DMS114 treated with DMSO at 0.1 percent for 48 hours (cell line): ENCODE measurements around the gene GNA12.
"Not testable (repeated sequence)": the region's sequence is repeated elsewhere in the genome, so short reads cannot be mapped to it uniquely, and the experiment has no call there.

Experiments used
- DNase-seq: peaks from one replicate; lab custom pipeline; 2025; ENCODE audit not compliant: unreplicated experiment; lab: John Stamatoyannopoulos, UW

Gene GNA12

DNA sequence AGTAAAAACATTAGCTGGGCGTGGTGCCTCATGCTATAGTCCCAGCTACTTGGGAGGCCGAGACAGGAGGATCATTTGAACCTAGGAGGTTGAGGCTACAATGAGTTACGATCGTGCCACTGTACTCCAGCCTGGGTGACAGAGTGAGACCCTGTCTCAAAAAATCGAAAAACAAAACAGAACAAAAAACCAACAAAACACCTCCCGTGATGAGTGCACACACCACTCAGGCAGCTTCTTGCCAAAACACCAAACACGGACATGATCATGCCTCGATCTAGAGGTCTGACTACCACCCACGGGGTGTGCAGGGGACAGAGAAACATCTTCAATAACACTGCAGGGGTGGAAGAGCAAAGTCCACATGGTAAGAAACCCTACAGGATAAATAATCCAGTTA is 111.7 kb downstream of the GNA12 start:
- DNase-seq = no peak

DNA sequence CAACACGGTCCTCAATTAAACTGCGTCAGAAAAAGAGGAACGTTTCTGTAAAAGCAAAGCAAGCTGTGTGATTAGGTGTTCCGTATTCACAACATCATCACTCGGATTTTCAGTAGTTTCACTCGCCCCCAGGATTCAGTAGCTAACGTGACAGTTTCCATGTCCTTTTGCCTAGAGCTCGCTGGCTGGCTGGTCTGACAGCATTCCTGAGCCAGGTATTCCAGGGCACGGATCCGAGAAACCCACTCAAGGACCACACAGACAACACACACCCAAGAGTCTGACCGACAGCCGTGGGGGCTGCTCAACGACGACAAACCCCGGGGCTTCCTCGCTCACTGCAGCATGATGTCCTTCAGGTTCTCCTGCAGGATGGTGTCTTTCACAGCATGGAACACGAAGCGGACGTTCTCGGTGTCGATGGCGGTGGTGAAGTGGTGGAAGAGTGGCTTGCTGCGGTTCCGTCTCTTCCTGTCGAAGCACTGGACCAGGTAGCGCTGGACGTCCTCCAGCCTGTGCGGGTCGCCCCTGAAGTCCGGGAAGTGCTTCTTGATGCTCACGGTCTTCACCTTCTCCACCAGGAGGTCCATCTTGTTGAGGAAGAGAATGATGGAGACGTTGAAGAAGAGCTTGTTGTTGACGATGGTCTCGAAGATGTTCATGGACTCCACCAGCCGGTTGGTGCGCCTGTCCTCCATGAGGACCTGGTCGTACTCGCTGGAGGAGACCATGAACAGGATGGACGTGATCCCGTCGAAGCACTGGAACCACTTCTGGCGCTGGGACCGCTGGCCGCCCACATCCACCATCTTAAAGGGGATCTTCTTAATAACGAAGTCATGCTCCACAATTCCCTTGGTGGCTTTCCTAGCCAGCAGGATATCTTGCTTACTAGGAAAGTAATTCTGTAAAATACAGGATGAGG is 113.0 kb downstream of the GNA12 start:
- DNase-seq = no peak

DNA sequence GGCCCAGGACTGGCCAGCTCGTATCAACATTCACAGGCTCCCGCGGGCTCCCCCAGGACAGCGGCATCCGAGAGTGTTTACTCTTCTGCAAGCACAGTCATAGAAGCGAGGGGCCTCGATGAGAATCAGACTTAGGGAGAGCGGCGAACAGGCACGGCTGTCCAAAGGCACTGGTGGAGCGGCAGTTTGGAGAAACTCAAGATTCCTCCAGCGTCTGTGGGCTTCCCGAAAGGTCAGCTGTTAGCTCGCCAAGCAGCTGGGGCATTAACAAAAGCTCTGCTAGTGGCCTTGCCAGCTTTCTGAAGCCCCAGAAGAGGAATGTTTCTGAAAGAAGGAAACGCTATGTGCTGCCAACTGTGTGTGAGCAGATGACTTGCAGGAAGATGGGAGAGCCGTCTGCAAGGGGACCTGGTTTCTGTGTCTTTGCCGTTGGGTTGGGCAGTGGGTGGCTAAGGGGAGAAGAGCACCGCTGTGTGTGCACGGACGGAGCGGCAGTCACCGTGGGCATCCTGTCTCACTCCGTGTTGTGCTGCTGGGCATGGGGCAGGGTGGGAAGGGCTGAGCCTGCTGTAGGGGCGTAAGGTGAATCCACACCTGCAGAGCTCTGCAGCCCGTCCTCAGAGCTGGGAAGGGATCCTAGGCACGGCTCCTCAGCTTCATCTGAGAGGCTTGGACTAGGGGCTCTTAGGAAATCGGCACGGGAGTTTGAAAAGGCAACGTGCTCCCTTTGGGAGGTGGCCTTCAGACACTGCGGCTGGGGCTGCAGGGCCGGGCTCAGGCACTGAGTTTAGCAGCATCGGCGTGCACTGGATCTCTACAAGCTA is 114.0 kb downstream of the GNA12 start:
- DNase-seq = no peak

DNA sequence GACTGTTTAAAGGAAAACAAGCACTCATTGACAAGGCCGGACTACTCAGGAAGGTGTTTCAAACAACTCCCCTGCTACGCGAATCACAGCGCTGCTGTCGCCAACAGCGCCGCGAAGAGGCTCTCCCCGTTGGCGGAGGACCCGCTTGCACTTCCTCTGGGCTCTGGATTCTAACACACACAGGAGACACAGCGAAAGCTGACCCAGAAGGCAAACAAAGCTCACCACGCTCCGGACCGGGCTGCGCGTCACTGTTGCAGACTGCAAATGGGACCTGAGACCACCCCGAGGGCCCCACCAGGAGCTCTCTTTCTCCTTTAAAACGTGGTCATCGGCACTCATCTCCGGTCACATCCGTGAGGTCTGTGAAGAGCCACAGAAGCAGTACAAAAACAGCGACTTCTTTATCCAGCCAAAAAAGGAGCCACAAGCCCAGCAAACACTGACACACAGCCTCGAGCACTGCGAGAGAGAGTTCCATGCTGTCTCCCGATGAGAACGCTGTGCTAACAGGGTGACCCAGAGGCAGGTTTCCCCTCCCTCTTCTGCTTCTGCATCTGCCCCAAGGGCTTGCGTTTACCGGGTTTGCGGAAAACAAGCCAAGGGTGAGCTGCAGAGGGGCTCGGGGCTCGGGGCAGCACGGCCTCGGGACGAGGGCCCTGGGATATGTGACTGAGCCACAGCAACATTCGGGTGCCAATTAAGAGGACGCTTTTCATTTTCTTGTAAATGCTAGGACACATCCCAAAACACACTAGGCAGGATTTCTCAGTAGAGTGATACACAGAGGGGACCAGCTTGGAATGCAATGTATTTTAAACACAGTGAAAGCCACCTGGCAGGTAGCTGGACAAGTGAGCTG is 114.8 kb downstream of the GNA12 start:
- DNase-seq = no peak

DNA sequence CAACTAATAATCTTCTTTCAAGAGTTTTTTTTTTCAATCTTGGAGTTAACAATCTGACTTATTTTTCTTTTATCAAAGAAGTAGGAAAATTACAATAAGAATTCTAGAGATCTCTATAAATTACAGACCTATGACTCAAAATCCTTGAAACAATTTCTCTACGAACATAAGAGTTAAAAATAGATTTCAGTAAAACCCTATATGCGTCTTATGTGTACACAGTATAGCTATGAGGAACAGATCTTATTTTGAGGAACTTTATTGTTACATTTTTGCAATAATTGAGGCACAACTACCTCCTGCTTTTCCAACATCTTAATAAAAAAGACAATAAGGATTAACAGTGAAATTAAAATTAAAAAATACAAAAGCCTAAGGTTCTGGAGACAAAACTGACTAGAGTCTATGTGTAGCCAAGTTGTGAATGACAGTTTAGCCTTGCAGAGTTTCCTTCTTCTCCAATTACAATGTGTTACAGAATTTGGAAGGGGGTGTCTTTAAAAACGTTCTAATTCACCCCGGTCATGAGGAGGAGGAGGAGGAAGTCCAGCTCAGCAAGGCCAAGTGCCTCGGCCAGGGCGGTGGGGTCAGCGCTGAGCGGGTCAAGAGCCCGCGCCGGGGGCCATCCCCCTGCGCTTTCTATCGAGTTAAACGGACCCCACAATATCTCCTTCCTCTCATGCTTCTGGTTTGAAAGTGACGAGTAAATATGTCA is 115.6 kb downstream of the GNA12 start:
- DNase-seq = no peak

DNA sequence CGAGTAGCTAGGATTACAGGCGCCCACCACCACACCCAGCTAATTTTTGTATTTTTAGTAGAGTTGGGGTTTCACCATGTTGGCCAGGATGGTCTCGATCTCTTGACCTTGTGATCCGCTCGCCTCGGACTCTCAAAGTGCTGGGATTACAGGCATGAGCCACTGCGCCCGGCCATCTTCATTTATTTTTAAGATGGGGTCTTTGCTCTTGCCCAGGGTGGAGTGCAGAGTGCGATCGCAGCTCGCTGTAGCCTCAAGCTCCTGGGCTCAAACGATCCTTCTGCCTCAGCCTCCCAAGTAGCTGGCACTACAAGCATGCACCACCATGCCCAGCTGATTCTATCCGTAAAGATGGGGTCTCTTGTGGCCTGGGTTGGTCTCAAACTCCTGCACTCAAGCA is 116.9 kb downstream of the GNA12 start:
- not testable (repeated sequence) for DNase-seq

DNA sequence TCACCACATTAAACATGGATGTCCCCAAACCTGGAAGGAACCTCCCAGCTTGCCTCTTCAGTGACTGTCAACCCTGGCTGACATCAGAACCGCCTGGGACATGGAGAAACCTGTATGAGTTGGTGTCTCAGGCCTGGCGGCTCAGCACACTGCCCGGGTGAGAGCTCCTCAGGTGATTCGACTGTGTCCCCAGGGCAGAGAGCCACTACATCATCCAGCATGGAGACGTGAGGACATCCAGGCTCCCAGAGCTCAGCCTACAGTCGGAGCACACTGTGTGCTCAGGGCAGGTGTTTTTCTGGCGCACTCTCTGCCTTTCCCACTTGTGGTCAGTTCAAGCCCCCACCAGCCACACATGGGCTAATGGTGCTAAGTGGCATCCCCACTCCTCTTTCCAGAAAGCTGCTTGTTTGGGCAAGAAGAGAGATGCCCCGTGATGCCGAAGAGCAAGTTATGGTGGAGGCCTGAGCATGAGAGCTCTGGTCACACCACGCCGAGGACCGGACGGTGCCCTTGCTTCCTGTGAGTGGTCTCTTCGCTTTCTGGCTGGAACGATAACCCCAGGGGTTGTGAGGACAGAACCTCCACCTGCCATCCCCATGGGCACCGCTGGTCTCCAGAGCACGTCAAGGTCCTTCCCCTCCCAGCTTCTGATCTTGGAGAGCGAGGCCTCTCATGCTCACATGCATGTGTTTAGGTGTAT is 117.6 kb downstream of the GNA12 start:
- DNase-seq = no peak

DNA sequence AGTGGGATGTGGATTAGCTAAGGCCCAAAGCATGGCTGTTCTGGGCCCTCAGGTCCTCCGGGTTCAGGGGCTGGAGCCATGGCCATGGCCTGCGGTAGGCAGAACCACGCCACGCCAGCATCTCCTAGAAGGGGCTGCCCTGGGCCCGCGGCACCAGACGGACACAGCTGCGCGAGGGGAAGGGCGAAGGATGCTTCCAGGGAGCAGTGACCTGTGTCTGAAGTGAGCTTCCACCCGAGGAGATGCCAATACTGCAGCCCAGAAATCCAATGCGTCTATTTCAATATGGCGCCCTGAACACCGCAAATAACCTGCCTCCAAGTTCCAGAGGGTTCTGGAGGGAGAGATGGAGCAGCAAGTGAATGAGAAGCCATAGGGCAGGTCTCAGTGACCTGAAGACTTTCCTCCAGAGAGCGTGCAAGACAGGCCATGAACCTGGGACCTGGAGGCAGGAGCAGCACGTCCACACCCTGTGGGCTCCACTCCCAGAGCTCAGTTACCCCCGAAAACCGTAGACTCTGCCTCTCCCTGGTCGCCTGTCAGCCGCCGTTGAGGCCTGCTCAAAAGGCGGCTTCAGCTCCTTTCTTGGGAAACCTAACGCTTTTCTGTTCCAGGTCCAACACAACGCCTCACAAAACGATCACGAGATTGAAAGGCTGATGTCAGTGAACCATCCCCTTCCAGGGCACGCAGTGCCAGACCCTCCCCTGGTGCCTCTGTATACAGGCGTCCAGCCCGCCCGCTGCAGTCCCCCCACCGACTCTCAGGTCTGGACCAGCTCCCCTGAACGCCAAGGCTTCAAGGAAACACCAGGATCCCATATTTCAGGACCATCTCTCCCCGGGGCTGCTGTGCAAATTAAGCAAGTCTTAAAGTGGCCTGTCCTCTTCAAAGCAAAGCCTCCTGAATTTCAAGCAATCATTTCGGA is 118.7 kb downstream of the GNA12 start:
- no peak for DNase-seq

DNA sequence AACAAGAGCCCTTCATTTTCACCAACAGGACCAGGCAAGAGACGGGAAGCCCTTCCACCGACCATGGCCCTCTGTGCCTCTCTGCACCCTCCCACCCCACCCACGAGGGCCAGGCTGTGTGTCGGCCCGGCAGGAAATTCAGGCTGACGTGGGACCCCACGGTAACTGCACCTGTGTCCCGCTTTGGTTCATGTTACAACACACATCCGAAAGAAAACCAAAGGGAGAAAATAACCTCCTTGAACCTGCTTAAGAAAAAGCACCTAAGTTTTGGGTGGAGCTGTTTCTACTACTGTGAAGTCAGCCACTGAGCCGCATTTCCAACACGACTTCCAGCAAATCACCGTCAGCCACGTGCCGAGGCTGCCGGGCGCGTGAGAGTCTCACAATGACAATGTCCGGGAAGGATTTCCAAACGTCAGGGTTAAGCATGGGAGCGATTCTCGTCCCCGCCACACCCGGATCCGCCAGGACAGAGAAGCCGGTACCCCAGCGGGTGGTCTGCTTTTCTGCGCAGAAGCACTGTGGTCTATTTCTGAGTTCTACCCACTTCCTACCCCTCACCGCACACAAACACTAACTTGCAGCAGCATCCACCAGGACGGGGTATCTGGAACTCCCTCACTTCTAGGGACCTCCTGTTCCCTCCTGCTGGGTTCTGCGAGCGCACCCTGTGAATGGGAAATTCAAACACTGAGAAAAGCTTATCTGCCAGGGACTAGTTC is 119.5 kb downstream of the GNA12 start:
- no peak for DNase-seq

DNA sequence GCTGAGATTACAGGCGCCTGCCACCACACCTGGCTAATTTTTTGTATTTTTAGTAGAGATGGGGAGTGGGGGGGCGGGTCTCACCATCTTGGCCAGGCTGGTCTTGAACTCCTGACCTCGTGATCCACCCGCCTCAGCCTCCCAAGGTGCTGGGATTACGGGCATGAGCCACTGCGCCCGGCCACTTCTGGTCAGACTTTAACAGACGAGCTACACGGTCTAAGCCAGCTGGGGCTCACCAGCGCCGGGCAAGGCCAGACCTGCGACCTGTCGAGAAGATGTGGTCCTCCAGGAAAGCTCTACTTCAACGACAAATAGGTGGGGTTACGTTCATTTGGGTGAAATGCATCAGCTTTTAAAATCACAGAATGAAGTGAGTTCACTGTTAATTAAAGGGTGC is 120.1 kb downstream of the GNA12 start:
- not testable (repeated sequence) for DNase-seq

DNA sequence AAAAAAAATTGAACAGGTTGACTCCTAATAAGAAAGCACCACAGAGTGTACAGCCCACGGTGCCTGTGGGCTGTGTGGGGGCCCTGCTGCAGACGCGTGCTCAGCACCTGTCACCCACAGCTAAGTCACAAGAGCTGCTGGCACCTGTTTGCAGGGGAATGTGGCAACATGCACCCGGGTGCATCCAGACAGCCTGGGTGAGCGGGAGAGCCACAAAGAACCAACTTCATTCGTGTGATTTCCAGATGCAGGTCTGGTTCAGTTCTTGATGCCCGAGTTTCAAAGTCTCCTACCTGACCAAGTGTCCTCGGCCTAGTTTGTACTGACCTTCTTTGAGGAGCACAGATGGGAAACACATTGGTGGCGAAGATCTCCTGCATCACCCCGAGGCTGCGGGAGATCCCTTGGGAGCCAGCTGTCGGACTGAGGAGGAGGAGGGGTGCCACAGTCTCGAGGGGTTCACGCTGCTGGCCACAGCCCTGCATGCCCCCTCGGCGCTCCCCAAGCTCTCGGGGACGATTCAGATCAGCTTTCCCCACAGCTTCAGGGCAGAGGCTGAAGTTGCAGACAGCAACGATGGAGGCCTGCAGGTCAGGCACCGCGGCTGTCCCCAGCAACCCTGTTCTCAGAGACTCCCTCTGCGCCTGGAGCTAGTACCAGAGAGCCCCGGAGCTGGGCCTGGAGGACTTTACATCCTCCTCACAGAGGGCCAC is 120.8 kb downstream of the GNA12 start:
- no peak for DNase-seq

DNA sequence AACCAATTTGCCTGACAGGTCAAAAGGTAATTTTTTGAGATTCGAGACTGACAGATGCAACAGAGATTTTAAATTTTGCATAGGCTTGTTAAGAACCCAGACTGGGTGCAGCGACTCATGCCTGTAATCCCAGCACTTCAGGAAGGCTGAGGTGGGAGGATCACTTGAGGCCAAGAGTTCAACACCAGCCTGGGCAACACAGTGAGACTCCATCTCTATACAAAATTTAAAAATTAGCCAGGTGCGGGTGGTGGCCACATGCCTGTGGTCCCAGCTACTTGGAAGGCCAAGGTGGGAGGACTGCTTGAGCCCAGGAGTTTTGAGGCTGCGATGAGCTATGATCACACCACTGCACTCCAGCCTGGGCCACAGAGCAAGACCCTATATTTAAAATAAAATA is 121.5 kb downstream of the GNA12 start:
- DNase-seq = no peak

DNA sequence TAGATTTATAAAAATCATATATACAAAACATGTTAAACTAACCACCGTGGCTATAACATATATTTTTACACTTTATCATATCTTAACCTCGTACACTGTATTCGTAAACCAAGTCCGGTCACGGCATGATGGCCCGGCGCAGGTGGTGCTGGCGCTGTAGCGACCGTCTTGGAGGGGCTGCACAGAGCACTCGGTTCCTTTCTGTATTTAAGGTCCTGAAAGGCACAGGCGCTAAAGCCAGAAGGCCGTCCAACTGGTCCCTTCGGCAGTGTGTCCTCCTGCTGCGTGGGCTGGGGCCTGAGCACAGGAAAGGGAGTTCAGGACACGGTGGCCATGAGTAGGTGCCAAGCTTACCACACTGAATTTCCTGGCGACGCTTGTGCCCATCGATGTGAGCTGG is 122.3 kb downstream of the GNA12 start:
- no peak for DNase-seq

DNA sequence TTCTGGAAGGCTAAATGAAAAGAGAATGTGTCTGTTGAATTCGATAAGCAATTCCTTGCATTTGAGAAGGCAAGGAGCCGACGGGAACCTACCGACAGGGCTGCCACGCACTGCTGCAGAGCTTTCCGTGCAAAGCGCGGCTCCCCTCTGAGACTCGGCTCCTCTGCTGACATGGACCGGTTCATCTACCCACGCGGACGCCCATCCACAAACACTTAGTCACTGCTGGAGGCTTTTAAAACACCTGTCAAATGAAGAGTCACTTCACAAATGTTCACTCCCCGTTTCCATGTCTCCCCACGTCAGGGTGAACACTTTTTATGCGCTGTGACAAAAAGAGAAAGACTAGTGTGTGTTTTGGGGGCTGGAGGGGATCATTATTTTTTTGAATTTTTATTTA is 124.1 kb downstream of the GNA12 start:
- no peak for DNase-seq

DNA sequence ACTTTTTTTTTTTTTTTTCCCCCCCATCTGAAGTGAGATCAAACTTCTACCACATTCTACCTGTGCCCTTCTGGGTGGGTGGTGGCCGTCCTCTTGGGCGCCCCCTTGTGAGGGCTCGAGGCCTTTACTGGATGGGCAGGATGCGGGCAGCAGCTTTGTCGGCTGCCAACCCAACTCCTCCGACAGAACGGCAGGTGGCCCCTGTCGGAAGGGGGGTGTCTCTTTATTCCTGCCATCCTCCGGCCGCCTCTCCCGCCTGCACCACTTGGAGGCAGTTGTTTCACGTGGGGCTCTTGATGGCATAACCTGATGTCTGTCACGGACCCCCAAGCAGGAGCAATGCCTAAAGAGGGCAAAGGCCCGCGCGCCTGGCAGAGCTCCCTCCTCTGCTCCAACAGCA is 125.1 kb downstream of the GNA12 start:
- no peak for DNase-seq

DNA sequence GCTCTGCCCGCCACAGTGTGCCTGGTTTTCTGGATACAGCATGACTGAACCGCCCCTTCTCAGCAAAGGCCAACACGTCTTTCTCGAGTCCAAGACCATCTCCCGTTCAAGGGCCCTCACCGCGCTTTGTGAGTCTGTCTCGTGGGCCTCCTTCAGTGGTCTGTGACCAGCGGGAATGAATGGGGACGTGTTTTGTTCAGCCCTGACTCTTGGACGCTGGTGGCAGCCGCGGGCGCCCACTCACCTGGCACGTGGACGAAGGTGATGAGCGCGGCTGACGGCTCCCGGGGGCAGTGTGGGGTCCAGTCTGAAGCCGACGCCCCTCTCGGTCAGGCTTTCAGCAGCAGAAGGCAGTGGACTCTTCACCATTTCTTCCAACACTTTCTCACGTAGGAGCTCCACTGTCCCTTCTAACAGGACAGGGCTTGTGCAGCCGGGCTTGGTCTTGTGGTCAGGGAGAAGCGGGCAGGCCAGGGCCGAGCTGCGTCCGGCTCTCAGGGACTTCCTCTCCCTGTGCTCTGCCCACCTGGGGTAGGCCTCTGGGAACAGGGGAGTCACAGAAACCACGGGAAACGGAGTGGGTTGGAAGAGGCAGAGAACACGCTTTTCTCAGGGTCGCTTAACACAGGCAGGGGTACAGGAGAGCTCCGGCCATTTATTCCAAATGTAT is 125.7 kb downstream of the GNA12 start:
- no peak for DNase-seq
